ENCODE measurements around the gene SAMD11.
"Not testable (repeated sequence)": the region's sequence is repeated elsewhere in the genome, so short reads cannot be mapped to it uniquely, and the experiment has no call there.

Gene SAMD11

DNA sequence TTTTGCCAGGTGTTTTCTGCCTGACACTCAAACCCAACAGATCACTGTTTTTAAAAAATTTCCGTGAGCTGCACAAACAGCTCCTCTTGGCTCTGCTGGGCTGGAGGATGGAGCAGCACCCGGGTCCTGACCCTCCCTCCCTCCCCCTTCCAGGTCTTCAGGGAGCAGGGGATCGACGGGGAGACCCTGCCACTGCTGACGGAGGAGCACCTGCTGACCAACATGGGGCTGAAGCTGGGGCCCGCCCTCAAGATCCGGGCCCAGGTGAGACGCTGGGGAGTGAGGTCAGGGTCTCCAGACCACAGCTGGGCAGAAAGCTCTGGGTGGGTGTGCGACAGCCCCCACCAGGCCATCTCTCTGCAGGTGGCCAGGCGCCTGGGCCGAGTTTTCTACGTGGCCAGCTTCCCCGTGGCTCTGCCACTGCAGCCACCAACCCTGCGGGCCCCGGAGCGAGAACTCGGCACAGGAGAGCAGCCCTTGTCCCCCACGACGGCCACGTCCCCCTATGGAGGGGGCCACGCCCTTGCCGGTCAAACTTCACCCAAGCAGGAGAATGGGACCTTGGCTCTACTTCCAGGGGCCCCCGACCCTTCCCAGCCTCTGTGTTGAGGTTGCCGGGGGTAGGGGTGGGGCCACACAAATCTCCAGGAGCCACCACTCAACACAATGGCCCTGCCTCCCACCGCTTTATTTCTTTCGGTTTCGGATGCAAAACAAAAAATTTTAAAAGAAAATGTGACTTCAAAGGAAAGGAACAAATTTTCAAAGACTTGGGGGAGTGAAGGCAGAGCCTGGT lies 20.0 kb downstream of the SAMD11 start:
- DNase-seq (ENCODE audit: low read depth in 2 of 2): no peak

DNA sequence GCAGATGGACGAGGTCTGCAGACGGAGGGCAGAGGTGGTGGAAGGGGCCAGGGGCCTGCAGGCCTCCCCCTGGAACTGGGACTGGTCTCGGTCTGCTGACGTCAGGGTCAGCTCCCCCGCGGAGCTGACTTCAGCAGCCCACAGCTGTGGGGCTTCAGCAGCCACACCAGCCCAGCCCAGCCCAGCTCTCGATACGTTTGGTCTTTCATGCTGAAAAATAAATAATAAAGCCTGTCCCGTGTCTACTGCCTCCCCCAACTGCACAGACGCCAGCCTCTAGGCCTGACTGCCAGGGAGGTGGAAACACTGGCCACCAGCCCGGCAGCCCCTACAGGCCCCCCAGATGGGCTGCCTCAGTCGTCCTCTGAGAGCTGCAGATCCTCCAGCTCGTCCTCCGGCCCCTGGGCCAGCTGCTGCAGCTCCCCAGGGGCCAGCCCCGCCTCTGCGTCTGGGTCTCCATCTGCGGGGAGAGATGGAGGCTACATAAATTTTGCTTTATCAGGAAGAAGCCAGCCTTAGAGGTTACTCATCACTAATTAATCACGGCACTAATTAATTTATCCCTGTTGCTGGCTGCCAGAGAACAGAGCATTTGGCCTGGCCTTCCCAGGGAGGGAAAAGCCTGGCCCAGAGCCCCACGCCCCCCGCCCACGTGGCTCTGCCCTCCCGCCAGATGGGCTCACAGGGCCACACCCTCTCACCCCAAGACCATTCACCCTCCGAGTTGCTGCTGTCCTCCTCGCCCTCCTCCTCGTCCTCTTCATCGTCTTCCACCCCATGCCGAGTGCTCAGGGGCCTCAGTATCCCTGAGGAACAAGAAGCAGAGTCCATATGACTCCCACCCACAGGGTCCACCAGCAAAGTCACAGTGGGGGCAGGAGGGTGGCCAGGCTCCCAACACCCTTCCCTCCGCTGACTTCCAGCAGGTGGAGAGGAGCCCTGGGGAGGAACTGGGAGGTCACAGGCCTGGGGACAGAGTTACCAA lies 20.9 kb downstream of the SAMD11 start:
- no peak for DNase-seq (ENCODE audit: low read depth in 2 of 2)

- DNase-seq (ENCODE audit: low read depth in 2 of 2): no peak
Observed at GRCh38 chr1:945688-946556, 22.2 kb downstream of the SAMD11 start.

GRCh38 chr1:946811-947210 lies 23.1 kb downstream of the SAMD11 start:
- not testable (repeated sequence) for DNase-seq (ENCODE audit: low read depth in 2 of 2)

DNA sequence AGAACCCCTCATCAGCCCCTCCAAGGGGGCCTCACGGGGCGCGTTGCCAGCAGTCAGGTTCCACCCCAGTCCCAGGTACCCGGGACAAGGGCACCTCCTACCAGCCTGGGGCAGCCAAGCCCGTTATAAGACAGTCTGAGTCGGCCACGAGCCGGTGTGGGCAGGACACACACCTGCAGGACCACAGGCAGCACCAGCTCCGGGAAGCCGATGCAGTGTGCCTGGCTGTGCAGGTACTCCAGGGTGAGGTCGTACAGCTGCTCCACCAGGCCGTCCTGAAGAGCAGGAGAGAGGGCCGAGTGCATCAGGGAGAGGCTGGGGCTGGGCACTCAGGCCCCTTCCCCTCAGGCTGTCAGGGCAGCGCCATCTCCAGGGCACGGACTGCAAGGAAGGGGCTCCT lies 24.2 kb downstream of the SAMD11 start:
- DNase-seq (ENCODE audit: low read depth in 2 of 2): no peak

- no peak for DNase-seq (ENCODE audit: low read depth in 2 of 2)
Observed at GRCh38 chr1:950268-950667, 26.5 kb downstream of the SAMD11 start.

DNA sequence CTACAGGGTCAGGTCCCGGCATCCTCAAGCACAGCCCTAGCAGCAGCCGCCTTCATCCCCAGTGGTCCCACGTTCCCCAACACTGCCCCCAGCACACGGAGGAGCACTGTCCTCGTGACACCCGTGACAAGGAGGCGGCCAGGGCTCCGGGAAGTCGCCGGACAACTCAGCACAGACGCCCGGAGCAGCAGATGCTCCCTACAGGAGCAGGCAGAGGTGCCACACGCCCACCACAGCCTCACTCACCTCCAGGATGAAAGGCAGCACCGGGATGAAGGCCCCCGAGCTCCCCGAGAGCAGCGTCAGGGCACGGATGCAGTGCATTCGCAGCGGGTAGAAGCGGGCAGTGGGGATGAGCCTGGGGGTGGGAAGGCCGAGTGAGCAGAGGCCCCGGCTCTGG lies 27.2 kb downstream of the SAMD11 start:
- no peak for DNase-seq (ENCODE audit: low read depth in 2 of 2)

GRCh38 chr1:951364-951763 lies 27.6 kb downstream of the SAMD11 start:
- no peak for DNase-seq (ENCODE audit: low read depth in 2 of 2)

DNA sequence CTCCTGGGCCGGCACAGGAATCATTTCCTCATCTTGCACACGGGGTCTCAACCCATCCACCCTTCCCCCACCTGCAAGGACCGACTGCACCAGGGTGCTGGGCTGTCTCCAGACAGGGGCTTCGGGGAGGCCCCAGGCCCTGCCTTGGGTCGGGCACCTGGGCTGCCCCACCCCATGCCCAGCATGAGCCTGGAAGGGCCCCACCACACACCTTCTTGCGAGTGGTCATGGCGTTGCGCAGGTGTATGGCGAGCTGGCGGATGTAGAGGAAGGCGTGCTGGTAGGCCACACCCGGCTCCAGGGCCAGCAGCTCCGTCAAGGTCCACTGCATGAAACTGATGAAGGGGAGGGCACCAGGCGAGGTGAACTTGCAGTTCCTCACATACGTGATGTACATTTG lies 28.5 kb downstream of the SAMD11 start:
- DNase-seq (ENCODE audit: low read depth in 2 of 2): no peak

- DNase-seq (ENCODE audit: low read depth in 2 of 2): no peak
Observed at GRCh38 chr1:952603-953002, 28.9 kb downstream of the SAMD11 start.

- DNase-seq (ENCODE audit: low read depth in 2 of 2): no peak
Observed at GRCh38 chr1:953524-954320, 30.0 kb downstream of the SAMD11 start.

- DNase-seq (ENCODE audit: low read depth in 2 of 2): no peak
Observed at GRCh38 chr1:954927-955326, 31.2 kb downstream of the SAMD11 start.

GRCh38 chr1:955474-955873 lies 31.8 kb downstream of the SAMD11 start:
- DNase-seq (ENCODE audit: low read depth in 2 of 2): no peak

GRCh38 chr1:956636-957035 lies 32.9 kb downstream of the SAMD11 start:
- DNase-seq (ENCODE audit: low read depth in 2 of 2): no peak

- DNase-seq (ENCODE audit: low read depth in 2 of 2): peak; percentile 97 to 99
Observed at GRCh38 chr1:958823-959730, 35.4 kb downstream of the SAMD11 start, which contains the start of gene NOC2L. NOC2L (minus strand) TSS chr1:959256; CDS start chr1:959240, 16 bp downstream.

DNA sequence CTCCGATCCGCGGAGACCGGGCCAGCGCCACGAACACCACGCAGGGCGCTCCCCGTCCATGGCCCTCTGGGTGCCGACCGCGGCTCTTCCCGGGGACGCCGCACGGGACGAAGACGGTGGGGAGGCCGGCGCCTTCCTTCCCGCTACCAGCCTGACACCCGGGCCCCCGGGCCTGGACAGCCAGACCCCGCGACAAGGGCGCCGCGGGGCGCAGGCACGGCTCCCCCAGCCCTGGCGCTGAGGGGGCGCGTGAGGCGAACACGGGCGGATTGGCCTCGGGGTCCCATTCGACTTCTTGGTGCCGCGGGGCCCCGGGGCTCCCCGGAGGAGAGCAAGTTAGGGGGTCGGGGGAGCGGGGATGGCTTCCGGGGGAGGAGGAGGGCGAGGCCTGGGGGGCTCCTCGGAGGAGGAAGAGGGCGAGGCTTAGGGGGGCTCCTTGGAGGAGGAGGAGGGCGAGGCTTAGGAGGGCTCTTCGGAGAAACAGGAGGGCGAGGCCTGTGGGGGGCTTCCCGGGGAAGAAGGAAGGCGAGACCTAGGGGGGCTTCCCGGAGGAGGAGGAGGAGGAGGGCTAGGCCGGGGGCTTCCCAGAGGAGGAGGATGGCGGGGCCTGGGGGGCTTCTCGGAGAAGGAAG lies 36.1 kb downstream of the SAMD11 start:
- no peak for DNase-seq (ENCODE audit: low read depth in 2 of 2)

GRCh38 chr1:960363-961131 lies 36.8 kb downstream of the SAMD11 start, which contains the start of gene KLHL17:
KLHL17 (plus strand) TSS chr1:960584; CDS start chr1:960694, 110 bp downstream.
- DNase-seq (ENCODE audit: low read depth in 2 of 2): peak; percentile 76 to 79

- DNase-seq (ENCODE audit: low read depth in 2 of 2): no peak
Observed at GRCh38 chr1:961132-961669, 37.5 kb downstream of the SAMD11 start.
